ENCODE measurements around the gene RARG.
A peak's percentile ranks its signal among the peaks of the same experiment; 100 is the strongest.
"Not testable (repeated sequence)": the region's sequence is repeated elsewhere in the genome, so short reads cannot be mapped to it uniquely, and the experiment has no call there.

The RARG gene

DNA sequence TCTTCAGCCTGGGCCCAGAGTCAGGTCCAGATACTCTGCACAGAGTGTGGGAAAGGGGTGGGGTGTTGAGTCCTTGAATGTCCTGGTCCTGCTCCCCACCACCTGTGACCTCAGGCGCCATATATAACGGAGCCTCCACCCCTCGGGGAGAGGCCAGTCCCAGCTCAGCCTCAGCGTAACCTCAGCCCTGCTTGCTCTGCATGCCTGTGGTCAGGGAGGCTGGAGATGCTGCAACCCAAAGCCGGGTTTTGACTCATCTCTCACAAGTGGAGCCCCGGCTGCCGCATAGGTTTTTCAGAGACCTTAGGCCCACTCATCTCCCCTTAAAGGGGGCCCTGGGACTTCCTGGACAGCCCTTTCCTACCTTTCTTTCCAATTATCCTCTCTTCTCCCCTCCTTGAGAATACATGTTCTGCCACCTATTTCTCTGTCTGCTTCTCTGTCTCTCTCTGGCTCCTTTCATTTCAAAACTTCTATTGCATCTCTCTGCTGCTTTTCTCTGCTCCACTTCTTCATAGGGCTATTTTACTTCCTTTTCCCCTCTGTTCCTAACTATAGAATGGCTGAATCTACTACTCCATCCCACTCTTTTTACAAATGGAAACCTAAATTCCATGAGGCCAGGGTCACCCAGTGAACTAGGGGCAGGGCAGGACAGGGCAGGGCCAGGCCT is 26.1 kb downstream of the RARG start:
- DNase-seq, result no peak

DNA sequence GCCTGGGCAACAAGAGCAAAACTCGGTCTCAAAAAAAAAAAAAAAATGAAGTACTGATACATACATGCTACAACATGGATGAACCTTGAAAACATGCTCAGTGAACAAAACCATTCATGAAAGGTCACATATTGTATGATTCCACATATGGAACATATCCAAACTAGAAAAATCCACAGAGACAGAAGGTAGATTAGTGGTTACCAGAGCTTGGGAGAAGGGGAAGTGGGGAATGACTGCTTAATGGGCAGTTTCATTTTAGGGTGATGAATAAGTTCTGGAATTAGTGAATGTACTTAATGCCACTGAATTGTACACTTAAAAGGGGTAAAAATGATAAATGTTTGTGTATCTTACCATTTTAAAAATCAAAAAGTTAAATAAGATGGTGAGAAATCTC is 27.7 kb downstream of the RARG start:
- no peak for DNase-seq

DNA sequence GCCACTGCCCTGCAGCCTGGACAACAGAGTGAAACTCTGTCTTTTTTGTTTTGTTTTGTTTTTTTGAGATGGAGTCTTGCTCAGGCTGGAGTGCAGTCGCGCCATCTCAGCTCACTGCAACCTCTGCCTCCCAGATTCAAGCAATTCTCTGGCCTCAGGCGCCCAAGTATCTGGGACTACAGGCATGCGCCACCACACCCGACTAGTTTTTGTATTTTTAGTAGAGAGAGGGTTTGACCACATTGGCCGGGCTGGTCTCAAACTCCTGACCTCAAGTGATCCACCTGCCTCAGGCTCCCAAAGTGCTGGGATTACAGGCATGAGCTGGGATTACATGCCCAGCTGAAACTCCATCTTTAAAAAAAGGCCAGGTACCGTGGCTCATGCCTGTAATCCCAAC is 29.7 kb downstream of the RARG start:
- DNase-seq, result not testable (repeated sequence)

DNA sequence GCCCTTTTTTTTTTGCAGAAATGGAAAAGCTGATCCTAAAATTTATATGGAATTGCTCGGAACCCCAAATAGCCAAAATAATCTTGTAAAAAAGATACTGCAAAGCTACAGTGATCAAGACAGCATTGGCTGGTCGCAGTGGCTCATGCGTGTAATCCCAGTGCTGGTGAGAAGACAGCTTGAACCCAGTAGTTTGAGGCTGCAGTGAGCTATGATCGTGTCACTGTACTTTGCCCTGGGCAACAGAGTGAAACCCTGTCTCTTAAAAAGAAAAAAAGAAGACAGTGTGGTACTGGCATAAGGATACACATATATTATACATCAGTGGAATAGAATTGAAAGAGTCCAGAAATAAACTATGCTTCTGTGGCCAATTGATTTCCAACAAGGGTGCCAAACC is 30.4 kb downstream of the RARG start:
- no peak for DNase-seq

DNA sequence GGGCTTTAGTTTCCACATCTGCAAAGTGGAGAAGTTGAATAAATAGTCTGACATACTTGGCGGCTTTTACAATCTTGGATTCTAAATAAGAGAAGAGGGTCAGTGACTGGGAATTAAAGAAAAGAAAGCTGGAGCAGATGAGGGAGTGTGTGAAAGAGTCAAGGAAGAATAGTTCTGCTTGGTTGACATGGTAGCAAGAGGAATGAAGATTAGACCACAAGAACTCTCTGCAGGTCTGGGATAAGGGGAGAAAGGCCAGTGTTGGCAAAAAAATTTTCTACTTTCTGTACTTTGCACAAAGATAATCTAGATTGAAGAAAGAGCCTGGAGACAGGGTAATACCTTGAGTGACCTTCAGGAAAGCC is 30.9 kb downstream of the RARG start:
- DNase-seq, result no peak

DNA sequence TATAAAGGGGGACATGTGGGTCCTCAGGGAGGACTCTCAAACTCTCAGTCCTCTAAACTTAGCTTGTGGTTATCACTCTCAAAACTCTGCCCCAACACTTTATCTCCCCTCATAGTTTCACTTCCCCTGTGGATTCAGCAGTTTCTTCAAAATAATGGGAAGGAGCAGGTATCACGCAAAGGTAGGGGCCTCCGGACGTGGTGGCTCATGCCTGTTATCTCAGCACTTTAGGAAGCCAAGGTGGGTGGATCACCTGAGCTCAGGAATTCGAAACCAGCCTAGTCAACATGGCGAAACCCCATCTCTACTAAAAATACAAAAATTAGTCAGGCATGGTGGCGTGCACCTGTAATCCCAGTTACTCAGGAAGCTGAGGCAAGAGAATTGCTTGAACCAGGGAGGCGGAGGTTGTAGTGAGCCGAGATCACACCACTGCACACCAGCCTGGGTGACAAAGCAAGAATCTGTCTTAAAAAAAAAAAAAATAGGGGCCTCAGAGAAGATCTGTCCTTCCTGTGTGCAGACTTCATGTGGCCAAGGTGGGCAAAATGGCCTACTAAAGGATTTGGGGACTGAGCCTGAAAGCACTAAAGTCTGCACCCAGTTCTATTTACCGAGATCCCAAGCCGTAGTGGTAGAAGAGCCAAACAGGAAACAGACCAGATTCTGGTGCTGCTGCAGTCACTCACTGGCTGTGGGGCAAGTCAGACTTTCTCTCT is 31.4 kb downstream of the RARG start:
- no peak for DNase-seq

DNA sequence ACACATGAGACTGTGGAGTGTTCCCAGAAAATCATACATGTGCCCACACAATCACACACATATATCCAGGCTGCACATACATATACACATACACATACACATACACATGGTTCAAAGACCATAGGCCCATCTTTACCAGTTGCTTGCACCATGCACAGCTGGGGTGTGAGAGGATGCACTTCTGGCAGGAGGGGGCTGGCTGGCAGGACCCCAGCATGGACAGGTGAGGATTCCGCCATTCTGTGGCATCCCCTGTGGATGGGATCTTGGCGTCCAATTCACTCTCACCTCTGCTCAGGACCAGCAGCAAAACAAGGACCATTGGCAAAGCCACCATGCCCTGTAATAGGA is 31.9 kb downstream of the RARG start:
- DNase-seq, result no peak

DNA sequence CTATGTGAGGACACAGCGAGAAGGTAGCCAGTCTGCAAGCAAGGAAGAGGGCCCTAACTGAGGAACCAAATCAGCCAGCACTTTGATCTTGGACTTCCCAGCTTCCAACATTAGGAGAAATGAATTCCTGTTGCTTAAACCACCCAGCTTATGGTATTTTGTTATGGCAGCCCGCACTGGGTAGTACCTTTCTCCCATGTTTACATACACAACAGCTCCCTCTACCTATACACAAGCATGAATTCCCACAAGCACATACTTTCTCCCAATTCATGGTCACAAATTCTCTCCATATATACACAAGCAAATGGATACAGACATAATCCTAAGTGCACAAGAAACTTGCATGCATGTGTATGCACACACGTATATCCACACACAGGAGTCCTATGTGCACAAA is 32.3 kb downstream of the RARG start:
- DNase-seq, result no peak

DNA sequence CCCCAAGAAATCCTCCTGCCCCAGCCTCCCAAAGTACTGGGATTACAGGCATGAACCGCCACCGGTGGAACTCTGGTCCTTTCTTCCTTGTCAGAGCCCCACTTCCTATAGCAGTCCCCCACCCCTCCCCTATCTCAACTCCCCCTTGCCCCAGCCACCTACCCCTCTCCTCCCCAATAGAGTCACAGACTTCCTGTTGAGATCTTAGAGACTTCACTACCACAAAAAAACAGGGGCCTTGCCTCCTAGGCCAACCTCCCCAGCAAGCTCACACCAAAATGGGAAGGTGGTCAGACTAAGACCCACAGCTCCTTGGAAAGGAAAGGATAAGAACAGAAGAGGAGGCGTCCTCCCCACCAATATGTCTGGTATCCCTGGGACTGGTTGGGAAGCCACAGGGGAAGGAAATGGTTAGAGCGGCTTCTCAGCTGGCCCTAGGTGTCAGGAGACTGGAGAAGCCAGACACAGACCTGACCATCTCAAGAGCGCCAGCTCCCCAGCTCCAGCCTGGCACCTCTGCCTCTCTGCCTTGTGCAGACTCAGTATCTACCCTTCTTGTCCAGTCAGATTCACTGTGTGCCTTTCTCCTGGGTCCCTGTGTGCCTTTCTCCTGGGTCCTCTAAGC is 33.4 kb downstream of the RARG start:
- no peak for DNase-seq

DNA sequence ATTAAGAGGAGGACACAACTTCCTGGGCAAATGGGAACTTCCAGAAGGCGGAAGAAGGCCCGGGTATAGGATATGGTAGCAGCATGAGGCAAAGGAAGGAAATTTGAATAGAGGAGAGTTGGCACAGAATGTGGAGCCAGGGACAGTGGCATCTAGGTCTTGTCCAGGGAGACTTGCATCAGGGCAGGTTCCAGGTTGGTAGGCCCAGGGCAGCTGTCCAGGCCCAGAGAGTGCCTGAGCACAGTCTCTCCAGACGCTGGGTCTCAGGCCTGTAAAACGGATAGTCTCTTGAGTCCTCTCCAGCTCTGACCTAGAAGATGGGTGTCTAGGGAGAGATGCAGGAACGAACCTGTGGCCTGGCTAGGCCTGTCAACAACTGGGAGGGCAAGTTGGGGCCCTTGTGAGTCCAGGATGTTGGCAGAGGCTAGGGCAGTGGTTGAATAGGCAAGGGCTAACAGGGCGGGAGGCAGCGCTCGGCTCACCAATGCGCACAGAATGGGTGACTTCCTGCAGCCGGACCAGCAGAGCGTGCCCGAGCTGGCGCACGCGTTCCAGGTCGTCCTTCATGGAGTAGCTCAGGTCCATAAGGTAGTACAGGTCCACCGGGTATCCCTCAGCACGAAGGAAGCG is 34.9 kb downstream of the RARG start:
- no peak for DNase-seq

DNA sequence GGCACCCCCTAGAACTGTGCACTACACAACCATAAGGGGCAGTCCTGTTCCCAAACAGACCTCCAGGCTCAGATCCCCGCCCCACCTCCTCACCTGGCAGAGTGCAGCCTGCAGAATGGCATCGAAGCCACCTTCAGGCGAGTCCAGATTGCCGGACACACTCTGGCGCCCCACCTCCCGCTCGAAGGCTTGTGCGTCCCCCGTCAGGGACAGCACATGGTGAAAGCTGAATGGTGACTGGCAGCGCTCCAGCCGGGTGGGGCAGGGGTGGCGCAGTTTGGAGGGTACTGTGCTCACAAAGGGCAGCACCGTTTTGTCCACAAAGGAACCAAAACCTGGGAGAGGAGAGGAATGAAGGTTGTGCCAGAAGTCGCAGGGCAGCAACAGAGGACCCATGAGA is 35.5 kb downstream of the RARG start:
- DNase-seq, result no peak

DNA sequence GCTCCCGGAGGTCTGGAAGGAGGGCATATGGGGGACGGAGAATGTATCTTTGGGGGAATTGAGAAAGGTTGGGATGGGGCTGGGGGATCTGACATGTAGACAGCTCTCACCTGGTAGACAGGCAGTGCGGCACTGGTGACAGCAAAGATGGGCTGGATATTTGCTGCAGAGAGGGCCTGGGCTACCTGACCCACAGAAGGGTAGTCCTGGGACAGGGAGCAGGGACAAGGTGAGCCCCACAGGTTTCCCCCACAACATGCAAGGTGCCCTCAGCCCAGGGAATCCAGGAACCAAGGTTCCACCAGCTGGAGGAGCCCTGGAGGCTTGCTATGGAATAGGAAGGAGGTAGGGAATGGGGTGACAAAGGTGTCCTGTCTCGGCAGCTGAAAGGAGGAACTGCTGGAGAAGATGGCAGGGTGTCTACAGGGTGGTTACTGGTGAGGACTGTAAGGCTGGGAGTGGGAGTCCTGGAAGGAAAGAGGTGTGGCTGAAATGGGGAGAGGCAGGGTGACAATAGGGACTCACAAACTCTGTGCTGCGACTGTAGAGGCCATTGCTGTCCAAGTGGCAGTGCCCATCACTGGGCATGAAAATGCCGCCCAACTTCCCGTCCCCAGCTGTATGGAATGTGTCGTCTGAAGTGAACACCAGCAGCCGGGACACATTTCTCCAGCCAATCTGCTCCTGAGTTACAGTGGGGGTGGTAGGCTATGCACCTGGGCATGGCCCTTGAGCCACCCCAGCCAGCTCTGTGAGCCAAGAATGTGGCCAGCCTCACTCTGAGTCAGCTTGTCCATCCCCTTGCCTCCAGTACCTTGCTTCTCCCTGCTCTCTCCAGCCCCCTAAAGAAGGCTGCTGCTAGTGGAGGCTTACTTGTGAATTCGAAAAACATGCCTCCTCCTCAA is 36.2 kb downstream of the RARG start:
- no peak for DNase-seq

DNA sequence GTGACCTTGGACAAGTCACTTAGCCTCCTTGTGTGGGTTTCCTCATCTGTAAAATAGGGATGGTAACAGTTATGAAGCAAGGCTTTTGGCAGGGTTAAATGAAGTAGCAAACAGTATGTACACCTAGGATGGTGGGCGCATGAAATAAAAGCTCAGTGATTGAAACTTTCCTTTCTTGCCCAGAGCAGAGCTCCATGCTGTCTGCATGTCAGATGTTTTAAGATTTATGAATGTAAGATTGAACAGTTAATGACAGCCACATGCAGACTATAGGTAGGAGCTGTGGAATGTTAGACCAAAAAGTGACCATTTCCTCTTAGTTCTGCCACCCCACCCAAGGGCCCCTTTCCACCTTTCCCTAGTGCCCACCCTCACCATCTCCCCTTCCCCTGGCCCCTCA is 37.0 kb downstream of the RARG start:
- no peak for DNase-seq

DNA sequence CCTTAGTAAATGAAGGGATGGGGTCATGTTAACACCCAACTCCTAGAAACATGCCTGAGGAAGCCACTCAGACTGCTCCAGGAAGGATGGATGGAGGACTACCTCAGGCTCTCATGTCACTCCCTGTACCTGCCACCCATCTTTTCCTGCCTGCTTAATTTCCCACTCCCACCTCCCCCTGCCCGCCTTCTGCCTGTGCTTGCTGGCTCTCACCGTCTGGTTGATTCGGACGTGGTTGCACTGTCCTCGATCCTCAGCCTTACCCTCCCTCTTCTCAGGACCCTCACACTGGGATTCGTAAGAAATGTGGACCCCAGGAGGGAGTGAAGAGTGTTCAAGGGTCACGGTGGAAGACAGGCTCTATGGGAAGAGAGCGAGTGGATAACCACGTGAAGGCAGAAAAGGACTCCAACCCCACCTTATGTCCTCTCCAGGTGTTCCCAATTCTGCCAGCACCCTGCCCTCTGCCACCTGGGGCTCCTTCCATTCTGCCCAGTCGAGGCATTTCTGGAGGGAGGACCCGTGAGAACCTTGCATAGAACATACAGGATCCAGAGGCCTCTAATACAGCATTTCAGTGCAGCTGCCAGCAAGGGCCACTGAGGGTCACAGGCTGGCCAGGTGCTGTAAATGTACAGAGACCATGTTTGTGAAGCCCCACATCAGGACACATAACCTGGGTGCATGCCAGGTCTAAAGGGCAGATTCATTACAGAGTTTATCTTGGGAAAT is 37.9 kb downstream of the RARG start:
- DNase-seq, result no peak

DNA sequence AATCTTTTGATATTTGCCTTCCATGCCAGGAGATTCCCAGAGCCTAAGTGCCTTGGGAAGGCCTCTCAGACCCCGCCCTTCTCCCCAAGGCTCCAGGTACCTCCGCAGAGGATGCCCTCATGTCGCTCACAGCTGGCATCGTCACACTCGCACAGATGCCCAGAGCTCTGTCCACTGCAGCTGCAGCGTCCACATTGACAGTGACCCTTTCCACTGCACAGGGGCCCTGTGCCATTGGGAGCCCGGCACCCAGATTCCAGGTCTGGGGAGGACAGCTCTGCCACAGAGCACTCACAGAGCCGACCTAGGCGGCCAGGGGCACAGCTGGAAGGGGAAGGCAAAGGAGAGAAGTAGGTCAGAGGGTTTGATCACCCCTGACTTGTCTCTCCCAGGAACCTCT is 39.0 kb downstream of the RARG start:
- no peak for DNase-seq

DNA sequence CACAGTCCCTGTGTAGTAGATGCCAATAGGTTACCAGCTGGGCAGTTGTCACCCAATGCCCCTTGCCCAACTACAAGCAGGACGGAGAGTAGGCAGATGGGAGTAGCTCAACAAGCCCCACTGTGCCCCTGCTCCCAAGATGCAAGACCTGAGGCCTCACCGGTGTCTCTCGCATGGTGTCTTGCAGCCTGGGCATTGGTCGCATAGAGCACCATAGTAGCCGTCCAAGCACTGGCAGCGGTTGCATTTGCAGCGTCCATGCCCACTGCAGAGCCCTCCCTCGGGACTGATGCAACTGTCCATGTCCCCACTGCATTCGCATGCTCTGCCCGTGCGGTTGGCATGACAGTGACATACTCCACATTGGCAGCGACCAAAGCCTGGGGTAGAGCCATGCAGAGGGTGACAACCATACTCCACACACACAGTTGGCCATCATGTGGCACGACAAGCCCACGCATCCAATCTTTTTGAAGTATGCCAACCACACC is 39.4 kb downstream of the RARG start:
- DNase-seq, result no peak

DNA sequence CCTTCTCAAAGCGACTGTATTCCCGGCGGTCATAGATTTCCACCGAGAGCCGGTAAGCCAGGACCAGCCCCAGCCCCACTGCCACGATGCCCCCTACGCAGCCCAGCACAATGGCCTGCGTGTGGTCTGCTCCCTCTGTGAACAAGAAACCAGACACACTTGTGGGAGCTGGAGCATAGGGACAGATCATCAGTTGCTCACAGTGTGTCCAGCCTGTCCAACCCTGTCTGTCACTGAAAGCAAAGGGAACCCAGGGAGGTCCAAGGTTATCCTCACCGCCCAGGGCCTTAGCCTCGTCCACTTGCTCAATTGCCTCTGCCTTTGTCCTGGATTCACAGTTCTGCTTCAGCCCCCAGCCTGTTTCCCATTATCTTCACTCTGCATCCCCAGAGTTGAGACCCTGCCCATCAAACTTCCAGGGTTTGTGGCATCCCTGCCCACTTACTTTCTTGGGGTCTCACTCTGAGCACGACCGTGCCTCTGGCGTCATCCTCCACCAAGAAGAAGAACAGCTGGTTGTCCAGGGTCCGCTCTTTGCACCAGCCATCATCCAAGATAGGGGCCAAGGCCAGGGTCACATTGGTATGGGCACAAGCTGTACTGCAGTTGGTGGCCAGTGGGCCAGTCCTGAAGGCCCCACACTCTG is 40.0 kb downstream of the RARG start:
- no peak for DNase-seq

DNA sequence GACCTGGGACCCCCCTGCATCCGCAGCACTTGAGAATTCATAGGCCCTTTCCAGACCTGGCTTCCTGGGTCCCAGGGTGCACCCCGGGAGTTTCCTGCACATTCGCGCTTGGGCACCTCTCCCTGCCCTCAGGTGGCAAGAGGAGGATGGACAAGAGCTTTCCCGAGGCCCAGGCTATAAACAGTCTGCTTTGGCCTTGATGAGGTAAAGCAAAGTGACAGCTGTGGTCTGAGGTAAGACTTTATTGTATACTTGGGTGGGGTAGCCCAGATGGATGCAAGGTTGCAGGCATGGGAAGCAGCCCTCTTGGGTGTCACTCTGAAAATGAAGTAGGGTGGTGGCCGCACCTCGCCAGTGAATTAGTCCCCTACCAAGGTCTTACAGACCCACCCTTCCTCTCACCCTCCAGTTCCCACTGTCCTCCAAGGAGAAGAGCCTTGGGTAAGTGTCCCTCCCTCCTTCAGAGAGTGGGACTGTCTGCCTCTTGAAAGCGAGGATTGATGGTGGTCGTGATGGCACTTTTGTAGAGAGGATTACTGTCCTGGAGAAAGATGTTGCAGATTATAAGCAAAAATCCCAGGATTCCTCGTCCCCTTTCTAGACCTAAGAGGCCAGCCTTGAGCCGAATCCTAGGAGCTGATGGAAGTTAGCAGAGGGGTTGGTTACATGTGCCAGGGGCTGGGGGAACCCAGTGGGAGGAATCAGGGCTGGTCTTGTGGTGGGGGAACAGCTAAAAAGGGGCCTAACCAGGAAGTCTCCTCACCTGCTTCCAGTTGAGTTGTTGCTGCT is 40.7 kb downstream of the RARG start:
- DNase-seq, result no peak

DNA sequence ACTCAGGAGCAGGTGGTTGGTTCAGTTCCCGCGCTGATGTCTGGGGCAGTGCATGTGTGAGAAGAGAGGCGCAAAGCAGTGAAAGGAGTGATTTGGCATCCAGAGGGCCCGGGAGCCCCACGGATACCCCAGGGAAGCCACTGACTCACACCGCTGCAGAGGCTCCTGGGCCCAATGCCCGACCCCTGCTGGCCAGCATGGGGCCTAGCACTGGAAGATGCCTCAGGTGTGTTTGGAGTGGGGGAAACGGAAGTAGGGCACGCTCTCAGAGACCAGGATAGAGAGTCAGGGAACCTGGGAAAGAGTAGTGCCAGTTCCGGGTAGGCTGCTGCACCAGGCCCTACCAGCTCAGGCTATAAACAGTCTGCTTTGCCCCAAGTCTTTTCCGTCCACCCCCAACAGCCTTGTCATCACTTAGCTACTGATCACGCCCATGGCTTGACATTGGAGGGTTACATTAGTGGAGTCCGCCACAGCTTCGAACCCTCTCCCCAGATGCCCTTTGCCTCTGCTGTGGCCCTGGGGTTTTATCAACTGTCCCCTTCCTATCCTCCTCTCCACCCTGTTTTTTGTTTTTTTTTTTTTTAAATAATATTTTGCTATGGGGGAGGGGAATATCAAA is 41.8 kb downstream of the RARG start:
- DNase-seq, result peak in 1 of 2 experiments; percentile 12
